ENCODE results near the gene HELB. TPM values are rescaled to one million over a fixed set of nuclear protein-coding genes. Genes with fewer than 3 reads are reported as not detected.

HELB gene
- total and polyA plus RNA-seq, 4 donors, result 0.63 to 16.4 (median 2.5) TPM

GRCh38 chr12:66329941-66330340 lies 27.6 kb downstream of the HELB start:
- Histone ChIP-seq H3K27me3 (ENCODE audit: control insufficient read depth in 3 of 3, insufficient read depth in 3 of 3, low read length in 2 of 3) (no peaks in the 10 kb centered on the region), H3K9ac (ENCODE audit: insufficient read depth in 1 of 2, low read length in 2 of 2) (no peak overlapping the region), H3K4me3 (no peak overlapping the region), H3K4me1 (ENCODE audit: control insufficient read depth in 5 of 5, insufficient read depth in 5 of 5, low read length in 5 of 5) (no peaks in the 10 kb centered on the region), H3K27ac (ENCODE audit: low read depth in 1 of 2, low read length in 1 of 2) (no peak overlapping the region), H3K36me3 (ENCODE audit: control insufficient read depth in 4 of 4, insufficient read depth in 4 of 4, low read length in 4 of 4) (peaks cover 0 to 7% (median 3%) of the 10 kb centered on the region in 4 donors), H3K9me3 (ENCODE audit: control insufficient read depth in 4 of 4, insufficient read depth in 3 of 4, low read length in 3 of 4) (no peaks in the 10 kb centered on the region)
- DNase-seq, result no peak
- no peak for ATAC-seq (ENCODE audit: insufficient read depth, low FRiP score)
- no peak for TF ChIP-seq CTCF (IDR thresholded peaks at IDR 0.05; ENCODE audit: control extremely low read depth, extremely low read depth)
- 92 to 94% methylated on average over 5 of the region's 5 CpGs for WGBS, 2 donors

GRCh38 chr12:66331016-66331415 lies 28.7 kb downstream of the HELB start:
- no peak for DNase-seq
- H3K27me3 ChIP-seq (ENCODE audit: control insufficient read depth in 3 of 3, insufficient read depth in 3 of 3, low read length in 2 of 3), result no peaks in the 10 kb centered on the region
- no peak overlapping the region for H3K27ac ChIP-seq (ENCODE audit: low read depth in 1 of 2, low read length in 1 of 2)
- WGBS, 2 donors, result 93 to 94% methylated on average over 13 of the region's 13 CpGs
- H3K36me3 ChIP-seq (ENCODE audit: control insufficient read depth in 4 of 4, insufficient read depth in 4 of 4, low read length in 4 of 4), result peaks cover 0 to 4% (median 3%) of the 10 kb centered on the region in 4 donors
- H3K9ac ChIP-seq (ENCODE audit: insufficient read depth in 1 of 2, low read length in 2 of 2), result no peak overlapping the region
- no peaks in the 10 kb centered on the region for H3K4me1 ChIP-seq (ENCODE audit: control insufficient read depth in 5 of 5, insufficient read depth in 5 of 5, low read length in 5 of 5)
- H3K4me3 ChIP-seq, result no peak overlapping the region
- TF ChIP-seq CTCF (IDR thresholded peaks at IDR 0.05; ENCODE audit: control extremely low read depth, extremely low read depth), result no peak
- H3K9me3 ChIP-seq (ENCODE audit: control insufficient read depth in 4 of 4, insufficient read depth in 3 of 4, low read length in 3 of 4), result no peaks in the 10 kb centered on the region
- ATAC-seq (ENCODE audit: insufficient read depth, low FRiP score), result no peak

GRCh38 chr12:66331814-66332213 lies 29.5 kb downstream of the HELB start:
- H3K36me3 ChIP-seq (ENCODE audit: control insufficient read depth in 4 of 4, insufficient read depth in 4 of 4, low read length in 4 of 4), result peaks cover 0 to 4% (median 3%) of the 10 kb centered on the region in 4 donors
- WGBS, 2 donors, result 95 to 96% methylated on average over 1 of the region's 1 CpG
- no peaks in the 10 kb centered on the region for H3K27me3 ChIP-seq (ENCODE audit: control insufficient read depth in 3 of 3, insufficient read depth in 3 of 3, low read length in 2 of 3)
- ATAC-seq (ENCODE audit: insufficient read depth, low FRiP score), result no peak
- no peaks in the 10 kb centered on the region for H3K4me1 ChIP-seq (ENCODE audit: control insufficient read depth in 5 of 5, insufficient read depth in 5 of 5, low read length in 5 of 5)
- H3K4me3 ChIP-seq, result no peak overlapping the region
- no peak overlapping the region for H3K27ac ChIP-seq (ENCODE audit: low read depth in 1 of 2, low read length in 1 of 2)
- no peak for TF ChIP-seq CTCF (IDR thresholded peaks at IDR 0.05; ENCODE audit: control extremely low read depth, extremely low read depth)
- DNase-seq, result no peak
- H3K9me3 ChIP-seq (ENCODE audit: control insufficient read depth in 4 of 4, insufficient read depth in 3 of 4, low read length in 3 of 4), result peaks cover 0 to 3% (median 0%) of the 10 kb centered on the region in 4 donors
- H3K9ac ChIP-seq (ENCODE audit: insufficient read depth in 1 of 2, low read length in 2 of 2), result no peak overlapping the region

GRCh38 chr12:66335746-66336145 lies 33.5 kb downstream of the HELB start:
- no peak overlapping the region for H3K9ac ChIP-seq (ENCODE audit: insufficient read depth in 1 of 2, low read length in 2 of 2)
- WGBS, 2 donors, result 98 to 100% methylated on average over 2 of the region's 2 CpGs
- no peak overlapping the region for H3K4me3 ChIP-seq
- no peak overlapping the region for H3K27ac ChIP-seq (ENCODE audit: low read depth in 1 of 2, low read length in 1 of 2)
- no peak for ATAC-seq (ENCODE audit: insufficient read depth, low FRiP score)
- H3K36me3 ChIP-seq (ENCODE audit: control insufficient read depth in 4 of 4, insufficient read depth in 4 of 4, low read length in 4 of 4), result peaks cover 6 to 11% (median 8%) of the 10 kb centered on the region in 4 donors
- no peak for TF ChIP-seq CTCF (IDR thresholded peaks at IDR 0.05; ENCODE audit: control extremely low read depth, extremely low read depth)
- H3K4me1 ChIP-seq (ENCODE audit: control insufficient read depth in 5 of 5, insufficient read depth in 5 of 5, low read length in 5 of 5), result no peaks in the 10 kb centered on the region
- peaks cover 0 to 5% (median 3%) of the 10 kb centered on the region in 4 donors for H3K9me3 ChIP-seq (ENCODE audit: control insufficient read depth in 4 of 4, insufficient read depth in 3 of 4, low read length in 3 of 4)
- no peak for DNase-seq
- no peaks in the 10 kb centered on the region for H3K27me3 ChIP-seq (ENCODE audit: control insufficient read depth in 3 of 3, insufficient read depth in 3 of 3, low read length in 2 of 3)
